CD1c-positive myeloid dendritic cell (primary cell): ENCODE results near the gene ANKRD12.
"Not testable (repeated sequence)": the region's sequence is repeated elsewhere in the genome, so short reads cannot be mapped to it uniquely, and the experiment has no call there.

Experiments used
- DNase-seq: peaks from one replicate; pipeline ENCODE4 v3.0.0-alpha.2; 2016; ENCODE audit errors: extremely low spot score

Gene ANKRD12

GRCh38 chr18:9232977-9233376 is 96.4 kb downstream of the ANKRD12 start:
- no peak for DNase-seq

DNA sequence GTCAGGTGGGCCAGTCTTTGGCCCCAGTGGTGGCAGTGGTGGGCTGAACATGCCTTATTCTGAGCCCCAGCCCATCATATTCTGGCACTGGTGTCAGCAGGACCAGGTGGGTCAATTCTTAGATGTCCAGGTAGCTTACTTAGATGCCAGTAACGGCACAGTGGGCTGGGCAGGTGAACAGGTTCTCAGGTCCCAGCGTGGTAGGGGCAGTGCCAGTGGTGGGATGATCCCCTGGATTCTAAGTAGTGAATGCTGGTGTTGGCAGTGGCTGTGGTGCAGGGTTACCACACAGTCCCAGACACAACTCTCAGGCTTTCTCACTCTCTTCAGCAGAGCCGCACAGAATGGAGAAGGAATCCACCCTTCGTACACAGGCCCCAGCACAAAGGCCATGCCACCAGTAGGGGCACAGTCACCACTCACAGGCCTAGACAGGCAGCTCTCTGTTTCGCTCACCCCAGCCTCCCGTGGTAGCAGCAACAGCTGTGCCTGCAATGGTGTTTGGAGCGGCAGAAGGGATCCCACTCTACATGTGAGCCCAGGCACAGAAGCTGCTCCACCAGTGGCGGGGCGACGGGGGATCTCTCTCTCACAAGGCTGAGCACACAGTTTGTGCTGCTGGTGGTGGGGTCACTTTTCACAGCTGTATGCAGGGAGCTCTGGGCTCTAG is 97.3 kb downstream of the ANKRD12 start:
- DNase-seq: no peak

GRCh38 chr18:9234528-9234927 is 97.9 kb downstream of the ANKRD12 start:
- DNase-seq: no peak

- DNase-seq: peak; percentile 30
These were observed 101.4 kb downstream of the ANKRD12 start for GRCh38 chr18:9237981-9238380.

DNA sequence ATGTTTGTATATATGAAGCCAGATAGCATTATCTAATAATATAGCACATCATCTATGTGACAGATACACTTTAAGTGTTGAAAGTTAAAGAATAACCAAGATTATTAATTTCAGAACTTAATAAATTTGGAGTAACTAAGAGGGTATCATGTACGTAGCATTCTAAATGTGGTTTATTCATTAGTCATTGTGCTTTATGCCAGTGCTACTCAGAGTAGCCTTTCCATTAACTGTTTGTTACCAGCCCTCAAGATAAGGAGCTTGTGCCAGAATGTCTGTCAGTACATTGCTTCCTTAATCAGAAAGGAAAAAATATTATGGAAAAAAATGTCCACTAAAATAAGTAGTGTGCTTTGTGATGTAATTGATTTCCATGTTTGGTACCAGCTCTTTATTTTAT is 103.1 kb downstream of the ANKRD12 start:
- DNase-seq: no peak

DNA sequence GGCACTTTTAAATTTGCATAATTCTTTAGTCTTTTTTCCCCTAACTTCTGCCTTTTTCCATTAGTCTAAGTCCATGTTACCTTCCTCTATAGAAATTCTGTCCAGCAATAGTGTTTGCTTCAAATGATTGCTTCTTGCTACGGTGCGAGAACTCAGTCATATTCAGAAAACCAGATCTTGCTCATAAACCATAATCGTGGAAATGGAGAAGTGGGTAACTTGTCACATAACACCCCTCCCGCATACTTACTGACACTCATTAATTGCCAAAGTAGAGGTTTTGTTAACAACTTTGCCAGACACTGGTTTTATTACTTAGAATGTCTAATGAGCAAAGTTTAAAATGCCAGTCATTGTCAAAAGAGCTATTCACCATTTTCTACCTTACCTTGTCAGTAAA is 103.7 kb downstream of the ANKRD12 start:
- peak; percentile 49 for DNase-seq

DNA sequence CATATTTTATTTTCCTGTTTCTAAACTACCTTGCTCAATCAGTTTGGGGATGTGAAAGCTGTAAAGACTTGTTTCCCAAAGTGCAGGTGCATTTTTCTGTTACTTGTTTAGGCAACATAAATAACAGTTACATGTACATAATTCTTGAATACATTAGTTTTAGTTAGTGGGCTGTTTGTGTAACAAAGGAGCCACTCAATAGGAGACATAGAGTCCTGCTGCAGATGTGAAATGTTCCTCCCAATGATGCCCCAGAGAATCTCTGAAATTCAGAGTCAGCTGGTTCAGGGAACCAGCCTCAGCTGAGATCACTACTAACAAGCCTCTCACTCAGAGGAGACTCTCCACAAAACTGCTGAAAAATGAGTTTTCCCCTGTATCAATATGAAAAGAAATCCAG is 106.4 kb downstream of the ANKRD12 start:
- DNase-seq: peak; percentile 6

DNA sequence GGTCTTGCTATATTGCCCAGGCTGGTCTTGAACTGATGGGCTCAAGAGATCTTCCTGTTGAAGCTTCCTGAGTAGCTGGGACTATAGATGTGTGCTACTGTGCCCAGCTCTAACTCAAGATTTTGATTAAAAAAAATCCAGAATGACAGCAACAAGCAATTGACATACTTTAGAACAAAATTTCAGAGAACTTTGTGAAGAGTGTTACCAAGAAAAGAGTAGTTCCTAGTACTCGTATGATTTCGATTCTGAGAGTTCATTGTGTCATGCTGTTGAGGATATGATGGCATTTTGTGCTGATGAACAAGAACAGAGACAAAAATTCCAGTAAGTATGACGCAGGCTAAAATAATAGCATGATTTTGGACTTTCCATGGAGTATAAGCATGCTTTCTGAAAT is 107.8 kb downstream of the ANKRD12 start:
- no peak for DNase-seq

DNA sequence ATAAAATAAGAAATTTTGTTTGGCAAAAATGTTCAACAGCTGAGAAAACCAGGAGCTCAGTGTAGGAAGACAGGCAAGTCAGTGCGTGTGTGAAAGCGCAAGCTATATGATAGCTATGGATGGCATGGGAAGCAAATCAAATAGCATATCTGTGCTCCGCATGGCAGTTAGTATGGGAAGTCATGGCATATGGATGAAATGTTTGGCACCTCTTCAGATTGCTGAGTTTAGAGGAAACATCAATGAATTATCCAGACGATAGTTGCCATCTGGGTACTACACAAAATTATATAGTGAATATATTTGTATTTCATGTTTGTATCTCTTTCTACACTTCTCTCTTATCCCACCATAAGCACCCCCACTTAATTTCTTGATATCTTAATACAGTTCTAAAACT is 112.1 kb downstream of the ANKRD12 start:
- DNase-seq: no peak

- no peak for DNase-seq
These were observed 112.7 kb downstream of the ANKRD12 start for GRCh38 chr18:9249254-9249653.

GRCh38 chr18:9259173-9259572 is 122.6 kb downstream of the ANKRD12 start:
- DNase-seq: no peak

- no peak for DNase-seq
These were observed 124.1 kb downstream of the ANKRD12 start for GRCh38 chr18:9260388-9261380.

DNA sequence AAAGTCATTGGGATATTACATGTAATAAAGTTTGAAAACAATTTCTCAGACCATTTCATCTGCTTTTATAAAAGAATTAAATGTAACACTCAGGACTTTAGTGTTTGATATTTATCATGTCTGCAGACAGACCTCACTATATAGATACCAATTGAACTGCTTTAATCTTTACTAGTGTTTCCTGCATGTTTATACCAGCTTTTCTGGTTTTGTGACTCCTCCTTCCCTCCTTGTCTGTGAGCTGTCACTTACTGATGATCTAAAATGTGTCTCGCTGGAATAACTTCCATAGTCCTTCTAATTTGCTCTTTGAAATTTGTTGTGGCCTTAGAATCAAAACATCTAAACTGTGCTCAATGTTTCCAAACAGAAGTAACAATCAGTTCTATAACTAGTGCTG is 126.7 kb downstream of the ANKRD12 start:
- DNase-seq: no peak

GRCh38 chr18:9264797-9265196 is 128.2 kb downstream of the ANKRD12 start:
- not testable (repeated sequence) for DNase-seq

- DNase-seq: no peak
These were observed 136.6 kb downstream of the ANKRD12 start for GRCh38 chr18:9273221-9273620.

- no peak for DNase-seq
These were observed 139.3 kb downstream of the ANKRD12 start for GRCh38 chr18:9275890-9276289.

- no peak for DNase-seq
These were observed 141.4 kb downstream of the ANKRD12 start for GRCh38 chr18:9278028-9278427.

DNA sequence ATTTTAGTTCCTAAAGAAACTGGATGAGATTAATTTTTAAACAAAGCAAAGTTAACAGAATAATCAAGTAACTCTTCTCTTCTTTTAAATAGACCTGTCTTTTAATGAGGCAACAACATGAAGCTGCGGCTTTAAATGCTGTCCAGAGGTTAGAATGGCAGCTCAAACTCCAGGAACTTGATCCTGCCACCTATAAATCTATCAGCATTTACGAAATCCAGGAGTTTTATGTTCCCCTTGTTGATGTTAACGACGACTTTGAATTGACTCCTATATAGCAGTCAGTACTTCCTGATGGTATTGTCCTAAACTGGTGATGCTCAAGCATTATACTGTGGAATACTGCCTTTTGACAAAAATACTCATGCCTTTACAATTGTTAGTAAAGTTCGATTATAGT is 144.3 kb downstream of the ANKRD12 start:
- DNase-seq: no peak

DNA sequence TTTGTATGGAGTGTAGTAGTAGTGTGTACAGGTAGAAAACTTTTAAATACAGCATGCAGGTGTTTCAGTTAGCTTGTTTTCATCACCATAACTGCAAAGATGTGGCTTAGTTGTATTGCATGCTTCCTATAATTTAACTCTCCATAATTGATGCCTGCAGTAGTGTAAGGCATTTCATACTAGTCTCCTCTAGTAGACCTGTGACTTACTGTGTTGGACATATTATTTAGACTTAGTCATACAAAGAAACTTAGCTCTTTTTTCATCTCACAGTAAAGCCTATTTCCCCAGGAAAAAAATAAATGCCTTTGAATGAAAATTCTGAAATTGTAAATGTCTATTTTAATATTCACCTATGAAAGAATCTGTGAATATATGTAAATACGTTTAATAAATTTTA is 145.2 kb downstream of the ANKRD12 start:
- no peak for DNase-seq

GRCh38 chr18:9283791-9284190 is 147.2 kb downstream of the ANKRD12 start:
- DNase-seq: no peak

DNA sequence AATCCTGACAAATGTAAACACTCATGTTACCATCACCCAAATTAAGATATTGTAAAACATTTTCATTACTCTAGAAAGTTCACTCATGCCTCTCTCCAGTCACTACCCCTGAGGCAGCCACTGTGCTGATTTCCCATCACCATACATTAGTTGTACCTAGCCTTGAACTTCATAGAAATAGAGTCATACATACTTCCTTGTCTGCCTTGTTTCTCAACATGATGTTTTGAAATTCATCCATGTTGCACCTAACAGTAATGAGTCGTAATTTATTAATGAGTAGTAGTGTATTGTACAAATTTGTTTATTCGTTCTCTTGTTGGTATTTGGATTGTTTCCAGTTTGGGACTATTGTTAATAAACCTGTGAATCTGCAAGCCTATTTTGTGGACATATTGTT is 149.0 kb downstream of the ANKRD12 start:
- DNase-seq: no peak

GRCh38 chr18:9287036-9287435 is 150.5 kb downstream of the ANKRD12 start:
- DNase-seq: no peak

GRCh38 chr18:9289698-9290097 is 153.1 kb downstream of the ANKRD12 start:
- no peak for DNase-seq
